Stimulated activated CD4-positive, alpha-beta T cell treated with anti-CD3 and anti-CD28 coated beads, Interleukin-4, amount 100 ng/mL, for 24 hours (primary cell): ENCODE data around the gene KIF1B.
"Not testable (repeated sequence)": the region's sequence is repeated elsewhere in the genome, so short reads cannot be mapped to it uniquely, and the experiment has no call there.

Source experiments
- DNase-seq: peaks from one replicate; pipeline ENCODE4 v3.0.0-alpha.2; 2020

KIF1B gene

DNA sequence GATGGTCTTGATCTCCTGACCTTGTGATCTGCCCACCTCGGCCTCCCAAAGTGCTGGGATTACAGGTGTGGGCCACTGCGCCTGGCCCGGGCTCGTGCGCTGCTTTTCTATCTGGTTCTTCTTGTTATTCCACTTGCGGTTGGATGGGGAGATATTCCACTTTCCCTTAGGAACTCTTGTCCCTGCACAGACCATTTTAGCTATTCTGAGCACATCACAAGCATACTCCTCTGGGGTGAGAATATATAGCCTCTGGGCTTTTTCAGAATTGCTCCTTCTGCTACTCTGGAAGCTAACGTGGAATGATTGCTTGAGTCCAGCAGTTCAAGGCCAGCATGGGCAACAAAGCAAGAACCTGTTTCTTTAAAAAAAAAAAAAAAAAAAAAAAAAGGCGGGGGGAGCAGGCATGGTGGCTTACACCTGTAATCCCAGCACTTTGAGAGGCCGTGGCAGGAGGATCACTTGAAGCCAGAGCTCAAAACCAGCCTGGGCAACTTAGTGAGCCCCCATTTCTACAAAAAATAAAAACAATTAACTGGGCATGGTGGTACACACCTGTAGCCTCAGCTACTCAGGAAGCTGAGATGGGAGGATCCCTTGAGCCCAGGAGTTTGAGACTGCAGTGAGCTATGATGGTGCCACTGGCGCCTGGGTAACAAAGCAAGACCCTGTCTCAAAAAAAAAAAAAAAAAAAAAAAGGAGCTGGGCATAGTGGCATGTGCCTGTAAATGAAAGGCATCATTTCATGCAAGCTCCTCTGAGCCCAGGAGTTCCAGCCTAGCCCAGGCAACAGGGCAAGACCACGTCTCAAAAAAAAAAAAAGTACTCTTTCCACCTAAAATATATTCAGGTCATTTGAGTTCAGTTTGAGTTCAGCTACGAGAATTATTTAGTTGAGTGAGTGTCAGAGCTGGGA, 176.6 kb downstream of the KIF1B start:
- DNase-seq: no peak

DNA sequence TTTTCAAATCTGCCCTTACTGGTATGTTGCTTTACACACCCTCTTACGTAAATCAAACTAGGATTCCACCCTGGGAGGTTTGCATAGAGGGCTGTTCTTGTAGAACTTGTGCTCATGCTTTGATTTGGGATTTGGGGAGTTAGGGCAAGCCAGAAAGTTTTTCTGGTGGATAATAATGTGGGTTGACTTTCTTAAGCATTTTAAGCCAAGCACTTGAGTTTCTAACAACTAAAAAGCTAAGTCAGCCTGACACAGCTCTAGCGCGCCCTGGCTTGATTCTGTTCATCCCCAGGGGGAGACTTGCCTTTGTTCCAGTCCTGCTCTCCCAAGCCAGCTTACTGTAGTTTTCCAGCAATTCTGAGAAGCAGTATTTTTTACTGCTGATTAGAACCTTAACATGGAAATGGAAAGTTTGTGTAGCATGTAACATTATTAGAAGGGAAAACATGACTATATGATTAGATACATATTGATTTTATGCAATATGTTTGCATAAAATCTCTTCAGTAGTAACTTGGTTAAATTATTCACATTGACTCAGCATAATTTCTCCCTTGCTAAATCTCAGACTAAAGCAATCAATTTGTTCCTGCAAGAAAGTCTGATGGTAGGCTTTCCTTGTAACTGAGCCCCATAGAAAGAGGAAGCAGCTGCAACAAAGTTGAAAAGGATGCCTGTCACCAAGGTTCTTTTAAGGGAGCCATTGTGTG, 177.5 kb downstream of the KIF1B start:
- DNase-seq: no peak

DNA sequence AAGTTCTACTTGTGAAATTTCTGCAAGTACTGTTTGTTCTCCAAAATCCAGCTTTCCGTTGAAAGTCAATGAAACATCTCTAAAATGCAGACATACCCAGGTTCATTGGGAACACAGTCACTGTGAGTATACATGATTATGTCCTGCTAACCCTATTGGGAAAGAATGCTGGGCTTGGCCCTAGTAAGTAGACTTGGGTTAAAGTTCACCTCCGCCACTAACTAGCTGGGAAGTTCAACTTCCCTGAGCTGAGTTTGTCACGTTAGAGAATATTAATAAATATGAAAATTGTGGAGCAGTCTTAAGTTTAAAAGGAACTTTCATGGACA, 178.0 kb downstream of the KIF1B start:
- no peak for DNase-seq

- DNase-seq: no peak
These were observed 179.1 kb downstream of the KIF1B start for GRCh38 chr1:10389271-10389973.

DNA sequence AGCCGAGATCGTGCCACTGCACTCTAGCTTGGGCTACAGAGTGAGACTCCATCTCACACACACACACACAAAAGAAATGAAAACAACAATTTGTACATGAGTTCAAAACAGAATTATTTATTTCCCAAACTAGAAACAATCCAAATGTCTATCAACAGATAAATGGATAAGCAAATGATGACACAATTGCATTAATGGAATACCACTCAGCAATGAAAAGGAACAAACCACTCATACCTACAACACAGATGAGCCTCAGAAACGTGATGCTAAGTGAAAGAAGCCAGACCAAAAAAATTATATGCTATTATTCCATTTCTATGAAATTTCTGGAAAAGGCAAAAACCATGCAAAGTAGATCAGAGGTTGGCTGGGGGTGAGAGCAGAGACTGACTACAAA, 186.5 kb downstream of the KIF1B start:
- DNase-seq: no peak

- DNase-seq: no peak
These were observed 187.9 kb downstream of the KIF1B start for GRCh38 chr1:10398278-10398733.

DNA sequence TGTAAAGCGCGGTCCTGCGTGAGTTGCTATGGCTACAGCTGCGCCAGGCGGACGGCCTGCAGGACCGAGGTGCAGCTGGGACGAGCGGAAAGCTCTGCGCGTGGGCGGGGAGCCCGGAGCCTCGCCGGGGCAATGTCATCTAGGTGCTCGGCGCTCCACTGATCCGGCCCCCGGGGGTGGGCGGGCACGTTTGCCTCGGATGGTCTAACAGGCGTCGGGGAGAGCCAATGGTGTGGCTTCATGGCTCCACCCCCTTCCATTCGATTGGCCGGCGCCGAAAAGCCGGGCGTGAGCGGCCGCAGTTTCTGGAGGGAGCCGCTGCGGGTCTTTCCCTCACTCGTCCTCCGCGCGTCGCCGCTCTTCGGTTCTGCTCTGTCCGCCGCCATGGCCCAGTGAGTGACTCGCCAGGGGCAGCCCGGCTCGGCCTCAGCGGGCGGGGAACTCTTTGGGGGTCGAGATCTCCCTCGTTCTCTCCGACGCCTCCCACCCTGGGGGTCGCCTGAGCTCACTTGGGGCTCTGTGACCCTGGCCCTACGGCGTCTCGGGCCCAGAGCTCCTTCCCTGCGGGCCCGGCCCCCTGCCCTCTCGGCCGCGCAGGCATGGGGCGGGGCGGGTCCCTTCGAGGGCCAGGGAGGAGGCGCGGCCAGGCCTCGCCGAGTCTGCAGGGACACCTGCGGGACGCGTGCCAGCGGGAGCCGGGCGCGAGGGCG, 188.5 kb downstream of the KIF1B start, which contains the start of gene PGD:
Gene PGD (plus strand): TSS at position 331 of the 710 bp plus-strand sequence. CDS start 54 bp downstream, at position 385.
- peak; percentile 98 for DNase-seq

GRCh38 chr1:10399444-10399941, 189.1 kb downstream of the KIF1B start:
- peak; percentile 7 for DNase-seq

- no peak for DNase-seq
These were observed 189.6 kb downstream of the KIF1B start for GRCh38 chr1:10400013-10400412.

DNA sequence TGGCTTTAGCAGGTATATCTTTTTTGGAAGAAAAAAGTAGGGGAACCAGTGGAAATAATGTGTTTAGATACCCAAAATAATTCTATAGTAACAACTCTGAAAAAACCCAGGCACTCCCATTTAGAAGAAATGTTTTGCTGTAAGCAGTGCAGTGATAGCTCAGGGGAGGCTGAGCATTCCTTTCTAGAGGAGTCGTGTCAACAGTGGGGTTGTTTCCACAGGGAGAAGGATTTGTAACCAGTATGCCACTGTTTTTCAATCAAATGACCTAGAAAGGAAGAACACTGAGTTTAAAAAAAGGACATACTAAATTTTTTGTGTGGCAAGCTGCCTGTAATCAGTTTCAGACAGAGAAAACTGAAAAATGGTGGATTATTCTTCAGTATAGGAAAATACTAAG, 190.9 kb downstream of the KIF1B start:
- no peak for DNase-seq

DNA sequence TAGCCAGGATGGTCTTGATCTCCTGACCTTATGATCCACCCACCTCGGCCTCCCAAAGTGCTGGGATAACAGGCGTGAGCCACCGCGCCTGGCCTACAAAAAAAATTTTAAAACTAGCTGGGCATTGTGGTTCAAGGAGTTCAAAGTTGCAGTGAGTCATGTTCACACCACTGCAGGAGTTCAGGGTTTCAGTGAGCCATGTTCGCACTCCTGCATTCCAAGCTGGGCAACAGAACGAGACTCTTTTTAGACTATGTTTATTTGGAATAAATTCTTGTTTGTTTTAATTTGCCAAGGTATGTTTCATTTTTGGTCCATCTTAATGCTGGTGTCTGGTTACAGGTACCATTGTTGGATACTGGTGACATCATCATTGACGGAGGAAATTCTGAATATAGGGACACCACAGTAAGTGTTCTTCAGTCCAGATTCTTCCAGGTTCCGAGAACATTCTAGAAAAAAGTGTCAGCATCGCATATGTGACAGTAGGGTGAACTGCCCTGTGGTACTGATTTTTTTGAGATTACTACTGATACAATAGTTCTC, 192.4 kb downstream of the KIF1B start:
- DNase-seq: no peak

- DNase-seq: no peak
These were observed 196.8 kb downstream of the KIF1B start for GRCh38 chr1:10407201-10407600.

- DNase-seq: no peak
These were observed 205.0 kb downstream of the KIF1B start for GRCh38 chr1:10415211-10415930.

DNA sequence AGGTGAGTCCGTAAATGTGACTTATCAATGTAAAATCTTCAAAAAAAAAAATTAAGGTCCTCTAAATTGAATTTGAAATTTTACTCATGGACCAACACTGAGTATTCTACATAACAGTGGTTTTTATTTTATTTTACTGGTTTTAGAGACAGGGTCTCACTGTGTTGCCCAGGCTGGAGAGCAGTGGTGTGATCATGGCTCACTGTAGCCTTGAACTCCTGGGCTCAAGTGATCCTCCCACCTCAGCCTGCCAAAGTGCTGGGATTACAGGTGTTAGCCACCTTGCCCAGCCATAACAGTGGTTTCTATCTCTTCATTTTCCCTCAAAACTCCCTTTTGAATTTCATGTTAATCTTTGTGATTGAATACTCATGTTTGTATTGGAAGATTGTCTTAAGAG, 205.6 kb downstream of the KIF1B start:
- not testable (repeated sequence) for DNase-seq

- not testable (repeated sequence) for DNase-seq
These were observed 208.4 kb downstream of the KIF1B start for GRCh38 chr1:10418741-10419140.

DNA sequence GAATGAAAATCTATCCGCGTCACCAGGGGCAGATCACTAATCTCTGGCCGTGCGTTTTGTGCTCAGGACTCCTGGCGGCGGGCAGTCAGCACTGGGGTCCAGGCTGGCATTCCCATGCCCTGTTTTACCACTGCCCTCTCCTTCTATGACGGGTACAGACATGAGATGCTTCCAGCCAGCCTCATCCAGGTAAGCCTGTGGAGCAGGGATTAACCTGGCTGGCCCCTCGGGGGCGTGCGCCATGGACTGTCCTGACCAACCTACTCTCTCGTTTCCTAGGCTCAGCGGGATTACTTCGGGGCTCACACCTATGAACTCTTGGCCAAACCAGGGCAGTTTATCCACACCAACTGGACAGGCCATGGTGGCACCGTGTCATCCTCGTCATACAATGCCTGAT, 209.0 kb downstream of the KIF1B start:
- DNase-seq: no peak

DNA sequence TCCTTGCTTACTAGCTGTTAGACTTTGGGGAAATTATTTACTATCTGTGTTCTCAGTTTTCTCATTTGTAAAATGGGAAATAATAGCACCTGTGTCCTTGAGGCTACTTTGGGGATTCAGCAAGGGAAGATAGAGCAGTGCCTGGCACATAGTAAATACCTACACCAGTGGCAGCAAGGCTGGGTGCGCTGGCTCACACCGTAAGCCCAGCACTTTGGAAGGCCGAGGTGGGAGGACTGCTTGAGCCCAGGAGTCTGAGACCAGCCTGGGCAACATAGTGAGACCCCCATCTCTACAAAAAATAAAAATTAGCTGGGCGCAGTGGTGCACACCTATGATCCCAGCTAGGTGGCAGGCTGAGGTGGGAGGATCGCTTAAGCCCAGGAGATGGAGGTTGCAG, 211.3 kb downstream of the KIF1B start:
- DNase-seq: no peak

- DNase-seq: no peak
These were observed 213.7 kb downstream of the KIF1B start for GRCh38 chr1:10424034-10424433.

DNA sequence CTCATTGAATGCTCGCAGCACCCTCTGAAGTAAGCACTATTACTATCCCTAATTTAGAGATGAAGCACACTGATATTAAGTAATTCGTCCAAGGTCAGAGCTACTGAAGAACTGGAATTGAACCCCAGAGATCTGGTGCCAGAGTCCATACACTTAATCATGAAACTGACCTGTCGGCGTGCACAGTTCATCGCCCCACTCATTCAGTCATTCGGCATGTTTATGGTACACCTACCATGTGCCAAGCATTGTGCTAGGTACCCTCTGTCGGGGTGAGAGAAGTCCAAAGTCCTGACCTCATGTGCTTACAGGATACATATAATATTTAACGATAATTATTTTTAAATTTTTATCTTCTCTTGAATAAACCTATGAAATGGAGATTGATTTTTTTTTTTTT, 214.3 kb downstream of the KIF1B start:
- DNase-seq: no peak

- not testable (repeated sequence) for DNase-seq
These were observed 215.6 kb downstream of the KIF1B start for GRCh38 chr1:10425826-10426534.

- not testable (repeated sequence) for DNase-seq
These were observed 216.1 kb downstream of the KIF1B start for GRCh38 chr1:10426535-10426848.
